GM19099 (cell line): ENCODE data around the gene TLX2.

ENCODE experiments used
- POLR2A ChIP-seq: IDR thresholded peaks from 3 replicates; pipeline ENCODE4 v1.6.1; 2011; ENCODE audit warnings: low read depth; ENCODE audit not compliant: insufficient read length; ENCODE audit errors: extremely low read depth

The TLX2 gene

DNA sequence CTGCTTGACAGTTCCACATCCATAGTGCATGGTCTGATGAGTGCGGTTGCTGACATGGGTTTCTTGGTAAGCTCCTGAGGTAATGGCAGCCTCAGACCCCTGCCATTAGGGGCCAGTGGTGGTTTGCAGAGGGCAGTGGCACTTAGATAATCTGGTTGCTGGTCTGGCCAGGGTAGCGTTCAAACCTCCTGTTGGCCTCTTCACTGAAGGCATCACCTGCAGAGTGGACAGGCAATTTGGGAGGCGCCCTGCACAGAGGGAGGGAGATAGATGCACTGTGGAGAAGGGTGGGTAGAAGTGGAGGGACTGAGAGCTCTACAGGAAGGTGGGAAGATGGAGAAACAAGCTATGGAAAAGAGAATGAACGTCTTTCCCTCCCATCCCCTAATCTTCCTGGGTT is 19.2 kb downstream of the TLX2 start:
- TF ChIP-seq POLR2A: no peak

DNA sequence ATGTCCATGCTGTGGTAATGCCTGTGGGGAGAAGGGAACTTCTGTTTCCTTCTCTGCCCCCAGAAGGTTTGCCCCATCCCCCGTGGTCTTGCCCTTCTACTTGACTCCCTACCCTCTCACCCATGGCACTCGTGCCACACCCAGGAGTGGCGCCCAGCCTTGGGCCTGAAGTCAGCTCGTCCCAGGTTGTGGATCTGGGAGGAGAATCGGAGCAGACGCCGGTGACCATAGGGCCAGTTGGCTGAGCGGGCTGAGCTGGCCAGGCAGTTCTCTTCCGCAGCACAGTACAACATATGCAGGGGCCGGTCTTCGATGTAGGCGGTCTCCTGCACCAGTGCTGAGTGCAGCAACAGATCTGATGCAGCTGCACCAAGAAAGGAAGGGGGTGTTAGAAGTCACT is 20.2 kb downstream of the TLX2 start:
- TF ChIP-seq POLR2A: no peak

DNA sequence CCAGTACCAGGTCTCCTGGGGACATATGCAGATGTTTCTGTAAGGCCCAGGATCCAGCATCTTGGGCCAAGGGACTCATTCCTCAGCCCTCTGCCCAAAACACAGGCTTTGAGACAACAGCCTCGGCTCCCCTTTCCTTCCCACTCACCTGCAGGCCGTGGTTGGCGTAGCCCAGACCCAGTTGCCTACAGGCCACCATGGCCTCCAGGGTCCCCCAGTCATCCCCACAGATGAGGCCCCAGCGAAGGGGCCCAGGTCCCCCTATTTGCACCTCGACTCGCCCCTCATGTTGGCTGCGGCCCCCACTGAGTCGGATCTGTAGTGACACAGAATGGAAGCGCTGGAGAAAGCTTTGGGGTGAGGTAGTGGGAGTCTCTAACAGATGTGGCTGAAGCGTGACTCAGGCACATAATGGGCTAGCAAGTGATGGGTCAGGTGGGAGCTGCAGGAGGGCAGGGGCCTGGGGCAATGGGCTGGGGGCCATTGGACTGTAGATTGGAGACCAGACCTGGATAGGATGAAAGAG is 21.3 kb downstream of the TLX2 start:
- TF ChIP-seq POLR2A: peak; percentile 21

DNA sequence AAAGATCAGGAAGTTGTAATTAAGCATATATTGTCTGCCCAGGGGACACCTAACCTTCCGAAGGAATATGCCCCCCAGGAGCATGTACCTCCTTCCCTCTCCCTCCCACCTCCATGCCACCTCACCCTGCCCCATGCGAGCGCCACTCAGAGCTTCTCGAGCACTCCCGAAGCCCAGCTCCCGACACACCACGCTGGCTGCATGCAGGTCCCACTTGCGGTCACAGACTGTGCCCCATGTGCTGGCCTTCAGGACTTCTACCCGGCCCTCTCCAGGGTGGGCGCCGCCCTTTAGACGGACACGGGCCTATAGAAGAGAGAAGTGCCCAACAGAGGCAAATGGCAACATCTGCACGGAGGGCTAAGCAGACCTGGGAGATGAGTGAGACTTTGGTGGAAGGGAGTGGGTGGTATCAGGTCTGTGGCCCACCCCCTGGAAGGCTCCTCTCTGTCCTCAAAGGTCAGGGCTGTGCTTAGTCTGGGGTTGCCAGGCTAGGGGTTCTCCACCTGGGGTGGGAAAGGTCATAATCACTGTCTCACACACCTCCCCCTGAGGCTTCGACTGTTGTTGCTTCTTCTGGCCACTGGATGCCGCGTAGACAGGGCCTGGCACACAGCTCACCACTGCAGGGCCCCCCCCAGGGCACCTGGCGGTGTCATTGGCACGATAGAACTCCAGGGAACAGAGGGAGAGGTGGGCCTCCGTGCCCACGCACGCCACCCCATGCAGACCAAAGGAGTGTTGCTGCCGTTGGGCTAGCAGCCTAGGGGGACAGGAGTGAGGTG is 22.1 kb downstream of the TLX2 start:
- no peak for TF ChIP-seq POLR2A

DNA sequence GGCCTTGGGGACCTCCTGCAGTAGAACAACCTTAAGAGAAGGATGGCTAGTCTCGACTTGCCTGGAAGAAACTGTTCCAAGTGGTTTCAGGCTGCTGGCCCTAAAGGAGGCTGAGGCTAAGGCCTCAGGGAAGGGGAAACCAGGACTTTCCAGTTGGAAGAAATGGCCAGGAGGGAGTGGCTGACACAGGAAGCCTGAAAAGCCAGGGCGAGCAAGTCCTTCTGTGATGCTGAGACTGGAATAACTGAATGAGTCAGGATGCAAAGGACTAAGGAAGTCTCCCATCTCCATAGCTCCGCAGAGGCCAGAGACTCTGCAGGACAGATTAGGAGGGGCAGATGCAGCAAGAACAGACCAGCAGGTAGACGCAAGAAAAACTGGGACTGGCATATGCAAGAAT is 22.9 kb downstream of the TLX2 start:
- TF ChIP-seq POLR2A: no peak

DNA sequence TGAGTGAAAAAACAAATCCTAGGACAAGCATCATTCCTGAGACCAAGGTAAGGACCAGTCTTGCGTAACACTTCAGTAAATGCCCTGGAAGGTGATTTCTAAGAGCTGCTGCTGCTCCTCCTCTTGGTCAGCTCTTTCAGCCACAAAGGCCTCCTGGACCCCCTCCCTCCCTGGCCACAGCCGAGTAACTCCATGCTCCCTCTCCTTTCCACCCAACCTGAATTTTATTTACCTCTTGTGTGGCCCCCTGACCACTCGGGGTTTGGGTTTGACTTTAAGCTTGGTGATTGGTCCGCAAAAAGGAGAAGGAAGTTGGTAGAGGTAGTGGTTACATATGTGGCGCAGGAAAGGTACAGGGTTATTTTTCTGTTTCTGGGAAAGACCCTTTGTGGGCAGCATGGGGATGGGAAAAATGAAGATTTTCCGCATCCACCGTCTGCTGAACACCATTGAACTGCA is 24.7 kb downstream of the TLX2 start:
- TF ChIP-seq POLR2A: no peak

DNA sequence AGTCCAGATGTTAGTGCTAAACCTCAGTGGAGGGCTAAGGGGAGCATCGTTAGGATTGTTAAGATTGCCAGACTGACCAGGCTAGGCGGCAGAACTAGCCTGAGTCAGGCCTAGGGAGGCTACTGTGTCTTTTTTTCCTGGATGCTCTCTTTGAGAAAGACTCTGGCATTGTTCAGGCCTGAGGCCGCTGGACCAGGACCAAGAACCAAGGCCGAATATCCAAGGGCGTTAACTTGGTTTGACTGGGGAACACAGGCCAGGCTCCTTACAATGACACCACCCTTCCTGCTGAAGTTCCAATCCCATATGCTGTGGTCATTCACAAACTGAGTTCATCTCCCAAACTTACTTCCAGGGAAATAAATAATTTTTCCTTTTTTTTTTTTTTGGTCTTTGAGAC is 26.0 kb downstream of the TLX2 start:
- TF ChIP-seq POLR2A: no peak

DNA sequence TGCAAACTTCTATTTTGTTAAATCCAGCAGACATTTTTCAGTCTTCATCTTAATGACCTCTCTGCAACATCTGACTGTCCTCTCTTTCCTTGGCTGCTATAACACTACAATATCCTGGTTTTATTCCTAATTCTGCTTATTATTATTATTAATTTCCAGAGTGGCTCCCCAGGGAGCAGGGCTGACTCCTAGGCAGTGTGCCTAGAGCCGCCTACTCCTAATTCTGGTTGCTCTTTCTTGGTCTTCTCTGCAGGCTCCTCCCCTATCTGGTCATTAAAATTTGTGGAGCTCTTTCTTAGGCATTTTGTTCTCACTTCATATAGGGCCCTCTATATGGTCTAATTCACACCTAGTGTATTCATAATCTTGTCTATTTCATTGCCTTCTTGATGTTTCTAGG is 28.7 kb downstream of the TLX2 start:
- no peak for TF ChIP-seq POLR2A

DNA sequence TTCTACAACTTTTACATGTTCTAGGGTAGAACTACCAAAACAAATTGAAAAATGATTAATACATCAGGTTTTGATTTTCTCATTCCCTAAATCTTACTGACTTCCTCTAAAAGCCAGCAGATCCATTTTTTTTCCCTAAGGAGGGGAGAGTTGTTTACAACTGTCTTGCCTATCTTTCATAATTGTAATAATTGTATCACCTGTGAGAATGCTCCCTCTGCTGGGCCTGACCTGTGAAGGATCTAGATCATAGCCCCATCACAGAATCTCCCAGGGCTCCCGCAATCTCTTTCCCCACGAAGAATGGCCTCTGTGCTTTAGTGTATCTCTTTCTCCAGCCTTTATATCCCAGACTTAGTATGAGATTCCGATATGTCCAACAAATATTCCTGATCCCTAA is 30.4 kb downstream of the TLX2 start:
- no peak for TF ChIP-seq POLR2A

DNA sequence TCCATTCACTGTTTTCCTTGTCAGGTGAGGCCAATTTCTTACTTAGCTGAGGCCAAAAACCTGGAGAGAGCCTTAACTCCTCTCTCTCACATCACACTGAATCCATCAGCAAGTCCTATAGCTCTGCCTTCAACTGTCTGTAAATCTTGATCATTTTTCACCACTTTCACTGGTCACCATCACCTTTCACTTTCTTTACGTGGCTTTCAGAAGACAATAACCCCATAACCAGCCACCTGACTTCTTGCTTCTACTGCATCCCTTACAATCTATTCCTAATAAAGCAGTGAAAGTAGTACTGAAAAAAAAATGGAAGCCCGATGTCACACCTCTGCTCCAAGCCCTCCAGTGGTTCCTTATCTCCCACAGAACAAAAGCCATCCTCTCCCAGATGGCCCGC is 31.8 kb downstream of the TLX2 start:
- TF ChIP-seq POLR2A: no peak

DNA sequence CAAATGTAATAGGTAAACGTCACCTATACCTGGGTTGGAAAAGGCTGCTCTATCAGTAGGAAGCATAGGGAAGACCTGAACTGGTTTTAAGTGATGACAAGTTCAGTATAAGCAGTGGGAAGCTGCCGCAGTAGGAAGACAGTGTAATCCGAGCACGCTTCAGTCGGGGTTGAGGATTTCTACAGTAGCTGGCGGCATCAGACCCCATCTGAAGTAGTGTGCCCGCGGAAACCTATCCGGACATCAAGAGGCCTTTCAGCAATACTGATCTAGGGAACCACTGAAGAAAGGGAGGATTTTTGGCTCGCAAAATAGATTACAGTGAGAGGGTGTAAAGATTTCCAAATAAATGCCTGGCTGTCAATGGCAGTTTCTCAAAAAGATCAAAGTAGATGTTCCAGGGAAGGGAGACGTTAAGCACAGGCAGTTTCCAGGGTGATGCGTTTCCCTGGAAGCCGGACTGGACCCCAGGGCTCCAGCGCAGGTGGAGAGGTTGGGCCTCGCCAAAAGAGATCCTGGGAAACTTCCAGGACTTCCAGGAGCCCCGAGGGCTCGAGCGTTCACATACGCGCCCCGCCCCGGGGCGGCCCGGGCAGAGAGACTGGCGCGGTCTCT is 34.1 kb downstream of the TLX2 start:
- TF ChIP-seq POLR2A: no peak

DNA sequence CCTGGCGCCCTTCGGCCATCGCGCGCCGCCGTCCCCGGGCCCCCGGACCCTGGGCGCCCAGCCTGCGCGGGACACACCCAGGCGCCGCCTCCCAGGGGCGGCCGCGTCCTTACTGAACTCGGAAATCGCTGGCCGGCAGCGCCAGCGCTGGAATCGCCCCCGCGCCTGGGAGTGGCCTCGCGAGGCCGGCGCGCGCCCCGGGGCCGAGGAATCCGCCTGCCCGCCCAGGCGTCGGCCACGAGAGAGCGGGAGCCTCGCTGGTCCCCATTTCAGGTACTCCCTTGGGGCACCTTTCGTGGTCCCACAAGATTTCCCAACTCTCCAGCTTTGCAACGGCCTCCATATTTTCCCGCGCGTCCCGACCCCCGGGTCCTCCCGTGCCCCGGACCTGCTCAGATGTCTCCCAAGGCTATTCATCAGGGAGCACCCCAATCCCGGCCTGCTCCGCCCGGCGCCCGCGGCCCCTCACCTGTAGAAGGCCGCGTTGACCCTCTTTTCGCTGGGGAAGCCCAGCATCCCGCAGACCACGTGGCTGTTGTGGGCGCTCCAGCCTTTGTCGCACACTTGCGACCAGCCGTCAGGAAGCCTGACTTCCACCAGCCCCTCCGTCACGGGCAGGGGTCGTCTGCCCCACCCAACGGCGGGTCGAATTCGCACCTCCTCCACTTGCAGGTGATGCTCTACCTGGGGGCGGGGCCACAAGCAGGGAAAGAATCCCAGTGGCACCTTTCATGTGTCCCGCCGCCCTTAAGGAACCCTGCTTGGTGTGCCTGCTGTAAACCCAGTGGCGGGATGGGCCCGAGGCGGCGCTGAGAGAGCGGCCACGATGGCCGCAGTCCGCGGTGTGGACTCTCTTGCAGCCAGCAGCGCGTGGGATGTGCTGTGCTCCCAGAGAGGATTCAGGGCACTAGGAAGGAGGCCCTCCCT is 34.9 kb downstream of the TLX2 start:
- TF ChIP-seq POLR2A: peak; percentile 57

DNA sequence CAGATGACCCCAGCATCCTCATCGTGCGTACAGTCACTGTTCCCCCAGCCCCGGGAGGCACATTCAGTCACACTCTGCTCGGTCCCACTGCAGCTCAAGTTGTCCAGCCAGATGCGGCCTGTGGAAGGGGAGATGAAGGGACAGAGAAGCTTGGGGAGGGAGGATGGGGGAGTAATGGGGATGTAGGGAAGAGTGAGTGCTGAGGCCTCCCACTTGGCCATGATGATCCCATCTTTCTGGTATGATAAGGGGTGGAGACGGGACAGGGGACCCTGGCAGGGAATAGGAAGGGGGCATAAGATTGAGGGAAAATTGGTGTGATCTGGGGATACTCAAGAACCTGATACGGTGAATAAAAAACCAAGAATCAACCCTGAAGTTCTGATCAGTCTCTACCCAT is 36.0 kb downstream of the TLX2 start:
- TF ChIP-seq POLR2A: no peak

DNA sequence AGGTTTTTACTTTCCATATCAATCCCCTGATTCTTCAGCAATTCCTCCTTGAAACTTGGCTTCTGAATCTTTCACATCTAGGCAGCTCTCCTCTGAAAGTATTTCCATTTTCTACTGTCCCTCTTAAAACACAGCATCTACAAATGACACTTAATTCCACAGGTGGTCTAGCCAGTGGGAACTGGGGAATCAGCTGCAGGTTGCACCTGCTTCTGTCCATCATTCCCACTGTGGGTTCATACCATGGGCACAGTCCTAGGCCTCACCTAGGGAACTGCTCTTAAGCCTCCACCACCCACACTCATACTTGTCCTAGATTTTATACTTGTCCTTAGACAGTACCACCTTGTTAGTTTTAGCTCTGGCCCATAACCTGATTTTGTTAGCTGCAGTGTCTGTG is 37.3 kb downstream of the TLX2 start:
- peak; percentile 13 for TF ChIP-seq POLR2A

DNA sequence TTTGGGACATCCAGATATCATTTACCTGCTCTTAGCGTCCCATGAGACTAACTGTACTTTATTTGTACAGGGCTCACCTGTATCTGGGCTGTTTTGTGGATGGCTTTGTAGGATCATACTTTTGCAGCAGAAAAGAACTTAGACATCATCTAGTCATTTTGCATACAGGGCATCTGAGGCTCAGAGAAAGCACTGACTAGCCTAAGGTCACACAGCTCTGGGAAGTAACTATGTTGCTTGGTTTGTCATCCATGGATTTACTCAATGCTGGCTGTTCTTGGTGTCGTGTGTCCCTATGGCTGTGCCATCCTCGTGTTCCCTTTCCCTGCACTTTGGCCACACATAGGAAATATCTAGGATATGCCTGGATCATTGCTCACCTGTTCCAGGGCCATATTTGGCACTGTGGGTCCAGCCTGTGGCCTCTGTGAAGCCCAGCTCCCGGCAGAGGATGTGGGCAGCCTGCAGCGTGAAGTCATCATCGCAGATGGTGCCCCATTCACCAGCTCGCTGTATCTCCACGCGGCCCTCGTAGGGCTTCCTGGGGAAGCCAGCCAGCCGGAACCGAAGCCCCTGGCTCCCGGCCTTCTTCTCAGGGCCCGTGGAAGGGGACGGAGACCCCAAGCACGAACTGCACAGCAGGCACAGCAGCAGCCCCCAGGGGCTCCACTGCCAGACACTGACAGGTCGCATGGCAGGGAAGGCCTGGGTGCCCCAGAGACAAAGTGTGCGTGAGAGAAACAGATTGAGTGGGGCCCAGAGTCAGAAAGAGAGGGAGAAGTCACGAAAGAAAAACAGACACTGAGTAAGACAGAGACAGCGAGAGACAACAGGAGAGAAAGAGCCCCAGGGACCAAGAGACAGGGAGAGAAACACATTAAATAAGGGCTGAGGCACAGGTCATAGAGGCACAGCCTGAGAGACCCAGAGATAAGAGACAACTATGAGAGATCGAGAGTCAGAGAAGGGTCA is 38.0 kb downstream of the TLX2 start:
- TF ChIP-seq POLR2A: no peak
